ENCODE measurements around the gene ERN2. TPM values are rescaled to one million over a fixed set of nuclear protein-coding genes. Genes with fewer than 3 reads are reported as not detected.

The ERN2 gene
- total RNA-seq, 2 experiments from 2014 or later: not detected

GRCh38 chr16:23666571-23667354 is 46.3 kb downstream of the ERN2 start:
- H3K27ac Mint-ChIP-seq: no peak overlapping the region
- H3K36me3 Mint-ChIP-seq (ENCODE audit: low read depth): peaks cover 61% of the 10 kb centered on the region
- peaks cover 25% of the 10 kb centered on the region for H3K4me1 Mint-ChIP-seq
- intact Hi-C loops (cut with DNase I, micrococcal nuclease): no loop called here
- CTCF ChIA-PET: interaction anchor here (0.6 to 2.9 kb wide), 2 partner anchors 8 to 15 kb away, joined by 3 to 14 read pairs; no protein-coding TSS in a partner anchor
- no peak for ATAC-seq
- POLR2A ChIA-PET: no interaction called here
- H3K9me3 Mint-ChIP-seq (ENCODE audit: low read depth): no peaks in the 10 kb centered on the region
- H3K27me3 Mint-ChIP-seq: no peaks in the 10 kb centered on the region
- no peak overlapping the region for H3K4me3 Mint-ChIP-seq
- DNase-seq: no peak

- no peaks in the 10 kb centered on the region for H3K27me3 Mint-ChIP-seq
- H3K9me3 Mint-ChIP-seq (ENCODE audit: low read depth): no peaks in the 10 kb centered on the region
- ChIA-PET POLR2A (no interaction called here), CTCF (no interaction called here)
- DNase-seq: no peak
- no peak overlapping the region for H3K4me3 Mint-ChIP-seq
- H3K36me3 Mint-ChIP-seq (ENCODE audit: low read depth): peaks cover 63% of the 10 kb centered on the region
- no peak overlapping the region for H3K27ac Mint-ChIP-seq
- peaks cover 12% of the 10 kb centered on the region for H3K4me1 Mint-ChIP-seq
- intact Hi-C loops (cut with DNase I, micrococcal nuclease): no loop called here
- peak; percentile 49 for ATAC-seq
These were observed 49.1 kb downstream of the ERN2 start for GRCh38 chr16:23663918-23664317.

- H3K4me3 Mint-ChIP-seq: no peak overlapping the region
These were observed 61.0 kb downstream of the ERN2 start for GRCh38 chr16:23651943-23652468.

GRCh38 chr16:23650674-23651416 is 62.2 kb downstream of the ERN2 start:
- peak overlapping the region; percentile 66 for H3K27ac Mint-ChIP-seq
- H3K36me3 Mint-ChIP-seq (ENCODE audit: low read depth): peaks cover 57% of the 10 kb centered on the region
- ChIA-PET CTCF (interaction anchor here (2.4 kb wide), 1 partner anchor 17 kb away, joined by 14 read pairs; no protein-coding TSS in a partner anchor), POLR2A (interaction anchor here (0.6 kb wide), 1 partner anchor 1585 kb away, joined by 3 read pairs; no protein-coding TSS in a partner anchor)
- no peaks in the 10 kb centered on the region for H3K27me3 Mint-ChIP-seq
- DNase-seq: peak; percentile 14
- H3K4me3 Mint-ChIP-seq: no peak overlapping the region
- intact Hi-C loops (cut with DNase I, micrococcal nuclease): no loop called here
- H3K4me1 Mint-ChIP-seq: peaks cover 41% of the 10 kb centered on the region
- H3K9me3 Mint-ChIP-seq (ENCODE audit: low read depth): no peaks in the 10 kb centered on the region
- ATAC-seq: peak; percentile 81

More at GRCh38 chr16:23651943-23652468, 61.0 kb downstream of the ERN2 start:
- DNase-seq (peak; percentile 14), ATAC-seq (peak; percentile 72)
- Mint-ChIP-seq H3K4me1 (peaks cover 33% of the 10 kb centered on the region), H3K27ac (peak overlapping the region; percentile 20), H3K36me3 (ENCODE audit: low read depth) (peaks cover 50% of the 10 kb centered on the region), H3K9me3 (ENCODE audit: low read depth) (no peaks in the 10 kb centered on the region), H3K27me3 (no peaks in the 10 kb centered on the region)
- intact Hi-C loops (cut with DNase I, micrococcal nuclease): loop anchor here in 1 of 2 experiments (1.0 kb wide), 1 partner anchor 18 kb away; no protein-coding TSS in a partner anchor
- POLR2A ChIA-PET: no interaction called here
- CTCF ChIA-PET: interaction anchor here (1.2 to 2.4 kb wide), 2 partner anchors 16 to 95 kb away, joined by 3 to 14 read pairs; no protein-coding TSS in a partner anchor

- H3K36me3 Mint-ChIP-seq (ENCODE audit: low read depth): peaks cover 43% of the 10 kb centered on the region
- H3K27me3 Mint-ChIP-seq: no peaks in the 10 kb centered on the region
- ChIA-PET POLR2A (interaction anchor here (1.0 kb wide), 1 partner anchor 35 kb away, joined by 3 read pairs; no protein-coding TSS in a partner anchor), CTCF (interaction anchor here (1.1 to 2.2 kb wide), 2 partner anchors 26 to 35 kb away, joined by 3 to 7 read pairs; no protein-coding TSS in a partner anchor)
- intact Hi-C loops (cut with DNase I, micrococcal nuclease): no loop called here
- H3K9me3 Mint-ChIP-seq (ENCODE audit: low read depth): no peaks in the 10 kb centered on the region
- no peak for ATAC-seq
- H3K27ac Mint-ChIP-seq: peak overlapping the region; percentile 96
- H3K4me1 Mint-ChIP-seq: peaks cover 40% of the 10 kb centered on the region
- H3K4me3 Mint-ChIP-seq: peak overlapping the region; percentile 100
- DNase-seq: no peak
These were observed 70.7 kb downstream of the ERN2 start for GRCh38 chr16:23642246-23642774.

- Mint-ChIP-seq H3K4me3 (peak within 1 kb of the TSS; percentile 100), H3K36me3 (ENCODE audit: low read depth) (peaks cover 34% of the 10 kb centered on the region), H3K27ac (peak within 1 kb of the TSS; percentile 96), H3K4me1 (peaks cover 34% of the 10 kb centered on the region), H3K27me3 (no peaks in the 10 kb centered on the region), H3K9me3 (ENCODE audit: low read depth) (no peaks in the 10 kb centered on the region)
- peak; percentile 93 for DNase-seq
- intact Hi-C loops (cut with DNase I, micrococcal nuclease): loop anchor here (1.0 to 2.0 kb wide), 9 partner anchors 30 to 898 kb away; partner anchors contain the start of genes EARS2 (in 2 of the 2), PLK1 (in 2 of the 2), UBFD1 (in 2 of the 2) and COG7 (in 1 of the 2)
- peak; percentile 98 for ATAC-seq
- POLR2A ChIA-PET: interaction anchor here (1.0 kb wide), 1 partner anchor 38 kb away, joined by 7 read pairs; the partner anchor contains the start of gene PLK1
- CTCF ChIA-PET: interaction anchor here (0.7 to 2.2 kb wide), 3 partner anchors 27 to 83 kb away, joined by 3 to 7 read pairs (median 3); no protein-coding TSS in a partner anchor
These were observed 71.9 kb downstream of the ERN2 start, which contains the start of the genes DCTN5 and PALB2 for GRCh38 chr16:23640931-23641765. Gene DCTN5, plus strand, starts transcription at chr16:23641466. Its CDS starts 77 bp downstream, at chr16:23641543. Gene PALB2, minus strand, starts transcription at chr16:23641310. Its CDS starts 153 bp downstream, at chr16:23641157.

GRCh38 chr16:23640615-23640930 is 72.4 kb downstream of the ERN2 start:
- H3K4me1 Mint-ChIP-seq: peaks cover 28% of the 10 kb centered on the region
- ChIA-PET POLR2A (interaction anchor here (0.6 kb wide), 1 partner anchor 99 kb away, joined by 10 read pairs; no protein-coding TSS in a partner anchor), CTCF (interaction anchor here (0.7 to 1.3 kb wide), 3 partner anchors 9 to 82 kb away, joined by 3 to 6 read pairs (median 4); partner anchors contain the start of gene NDUFAB1)
- peak overlapping the region; percentile 100 for H3K4me3 Mint-ChIP-seq
- ATAC-seq: peak; percentile 14
- H3K9me3 Mint-ChIP-seq (ENCODE audit: low read depth): no peaks in the 10 kb centered on the region
- peak overlapping the region; percentile 95 for H3K27ac Mint-ChIP-seq
- no peak for DNase-seq
- intact Hi-C loops (cut with DNase I, micrococcal nuclease): loop anchor here (2.0 kb wide), 4 partner anchors 30 to 898 kb away; partner anchors contain the start of genes COG7 (in 1 of the 2), PLK1 (in 1 of the 2) and RBBP6 (in 1 of the 2)
- H3K27me3 Mint-ChIP-seq: no peaks in the 10 kb centered on the region
- peaks cover 34% of the 10 kb centered on the region for H3K36me3 Mint-ChIP-seq (ENCODE audit: low read depth)

Other genes starting within 250 kb of the ERN2 start
- gene GGA2, start 202.7 kb downstream of the ERN2 start, total RNA-seq: 100 to 1,000 TPM in 1 of 2 experiments, 10 to 100 TPM in 1; 86.7 to 114 TPM
- 10 to 100 TPM; 26.6 to 31.9 TPM for gene EARS2, start 155.9 kb downstream of the ERN2 start, total RNA-seq
- 10 to 100 TPM; 56.8 to 57.2 TPM for gene UBFD1, start 155.5 kb downstream of the ERN2 start, total RNA-seq
- 100 to 1,000 TPM in 1 of 2 experiments, 10 to 100 TPM in 1; 81.5 to 158 TPM for gene NDUFAB1, start 116.9 kb downstream of the ERN2 start, total RNA-seq
- 10 to 100 TPM; 23.1 to 23.5 TPM for gene PALB2, start 71.9 kb downstream of the ERN2 start, total RNA-seq
- gene DCTN5, start 71.8 kb downstream of the ERN2 start, total RNA-seq: 10 to 100 TPM; 47.1 to 55.8 TPM
- gene PLK1, start 34.3 kb downstream of the ERN2 start, total RNA-seq: 100 to 1,000 TPM in 1 of 2 experiments, 10 to 100 TPM in 1; 91.4 to 120 TPM
- gene CHP2, start 41.8 kb upstream of the ERN2 start, total RNA-seq: not detected
- gene PRKCB, start 122.8 kb upstream of the ERN2 start, total RNA-seq: 10 to 100 TPM; 57.5 to 83.8 TPM